ENCODE results near the gene DCBLD1.

GRCh38 chr6:117568247-117568646, 85.8 kb downstream of the DCBLD1 start:
- TF ChIP-seq CTCF (IDR thresholded peaks at IDR 0.05; ENCODE audit: insufficient read depth, low read length, poor library complexity, severe bottlenecking) (no peak), EZH2phosphoT487 (conservative IDR thresholded peaks at IDR 0.05; ENCODE audit: low read length) (no peak)
